ENCODE measurements around the gene PDE8B.
"Not testable (repeated sequence)": the region's sequence is repeated elsewhere in the genome, so short reads cannot be mapped to it uniquely, and the experiment has no call there.

Gene PDE8B

GRCh38 chr5:77427998-77428397, 217.5 kb downstream of the PDE8B start:
- no peak for DNase-seq (ENCODE audit: low read depth in 4 of 4, low spot score in 1 of 4)

- no peak for DNase-seq (ENCODE audit: low read depth in 4 of 4, low spot score in 1 of 4)
Measured at GRCh38 chr5:77428526-77428925, 218.0 kb downstream of the PDE8B start.

GRCh38 chr5:77430726-77431125, 220.2 kb downstream of the PDE8B start:
- no peak for DNase-seq (ENCODE audit: low read depth in 4 of 4, low spot score in 1 of 4)

GRCh38 chr5:77431286-77431685, 220.8 kb downstream of the PDE8B start:
- no peak for DNase-seq (ENCODE audit: low read depth in 4 of 4, low spot score in 1 of 4)

- no peak for DNase-seq (ENCODE audit: low read depth in 4 of 4, low spot score in 1 of 4)
Measured at GRCh38 chr5:77431719-77432118, 221.2 kb downstream of the PDE8B start.

GRCh38 chr5:77437194-77437593, 226.7 kb downstream of the PDE8B start:
- no peak for DNase-seq (ENCODE audit: low read depth in 4 of 4, low spot score in 1 of 4)

GRCh38 chr5:77438071-77438470, 227.6 kb downstream of the PDE8B start:
- DNase-seq (ENCODE audit: low read depth in 4 of 4, low spot score in 1 of 4): no peak

GRCh38 chr5:77443670-77444069, 233.2 kb downstream of the PDE8B start:
- DNase-seq (ENCODE audit: low read depth in 4 of 4, low spot score in 1 of 4): no peak

- no peak for DNase-seq (ENCODE audit: low read depth in 4 of 4, low spot score in 1 of 4)
Measured at GRCh38 chr5:77444356-77444755, 233.9 kb downstream of the PDE8B start.

GRCh38 chr5:77448831-77449230, 238.4 kb downstream of the PDE8B start:
- no peak for DNase-seq (ENCODE audit: low read depth in 4 of 4, low spot score in 1 of 4)

- no peak for DNase-seq (ENCODE audit: low read depth in 4 of 4, low spot score in 1 of 4)
Measured at GRCh38 chr5:77449277-77449676, 238.8 kb downstream of the PDE8B start.

- no peak for DNase-seq (ENCODE audit: low read depth in 4 of 4, low spot score in 1 of 4)
Measured at GRCh38 chr5:77449981-77450380, 239.5 kb downstream of the PDE8B start.

- DNase-seq (ENCODE audit: low read depth in 4 of 4, low spot score in 1 of 4): no peak
Measured at GRCh38 chr5:77452351-77452750, 241.9 kb downstream of the PDE8B start.

GRCh38 chr5:77454123-77454522, 243.6 kb downstream of the PDE8B start:
- DNase-seq (ENCODE audit: low read depth in 4 of 4, low spot score in 1 of 4): no peak

- DNase-seq (ENCODE audit: low read depth in 4 of 4, low spot score in 1 of 4): no peak
Measured at GRCh38 chr5:77461287-77461686, 250.8 kb downstream of the PDE8B start.

- no peak for DNase-seq (ENCODE audit: low read depth in 4 of 4, low spot score in 1 of 4)
Measured at GRCh38 chr5:77463905-77464304, 253.4 kb downstream of the PDE8B start.

- DNase-seq (ENCODE audit: low read depth in 4 of 4, low spot score in 1 of 4): not testable (repeated sequence)
Measured at GRCh38 chr5:77468875-77469274, 258.4 kb downstream of the PDE8B start.

GRCh38 chr5:77475041-77475440, 264.6 kb downstream of the PDE8B start:
- DNase-seq (ENCODE audit: low read depth in 4 of 4, low spot score in 1 of 4): not testable (repeated sequence)
